SJSA1 (cell line): ENCODE measurements around the gene TM6SF1. TPM values are rescaled to one million over a fixed set of nuclear protein-coding genes. Genes with fewer than 3 reads are reported as not detected.
"Not testable (repeated sequence)": the region's sequence is repeated elsewhere in the genome, so short reads cannot be mapped to it uniquely, and the experiment has no call there.

Source experiments
- DNase-seq, 2 experiments: peaks; one replicate each; pipeline ENCODE4 v3.0.0-alpha.2; 2015 to 2020; ENCODE audit warnings: low spot score in 2 of 2, low read depth in 1 of 2
- H3K27ac ChIP-seq: fragments of 250-450 bp; sonication (Bioruptor Pico); 2 replicates; pipeline ENCODE4 v1.5.1; 2020; ENCODE audit warnings: mild to moderate bottlenecking, moderate library complexity
- H3K27me3 ChIP-seq: fragments of 250-450 bp; sonication (Bioruptor Pico); replicated peaks from 2 replicates; pipeline ENCODE4 v1.5.1; 2020; ENCODE audit warnings: mild to moderate bottlenecking, moderate library complexity
- H3K36me3 ChIP-seq: fragments of 250-450 bp; sonication (Bioruptor Pico); 2 replicates; pipeline ENCODE4 v1.5.1; 2020; ENCODE audit warnings: mild to moderate bottlenecking
- H3K4me1 ChIP-seq: fragments of 250-450 bp; sonication (Bioruptor Pico); replicated peaks from 2 replicates; pipeline ENCODE4 v1.6.1; 2021; ENCODE audit warnings: mild to moderate bottlenecking
- H3K4me3 ChIP-seq: fragments of 250-450 bp; sonication (Bioruptor Pico); 2 replicates; pipeline ENCODE4 v1.5.1; 2020; ENCODE audit warnings: mild to moderate bottlenecking
- H3K9me3 ChIP-seq: fragments of 250-450 bp; sonication (Bioruptor Pico); replicated peaks from 2 replicates; pipeline ENCODE4 v1.5.1; 2020; ENCODE audit warnings: mild to moderate bottlenecking
- total RNA-seq: library from RNA; depleted of rRNA; stranded (reverse); fragments of >200 nt; shearing (Covaris generic); gene quantifications from 2 replicates; pipeline ENCODE4 v1.2.3, GENCODE V29; 2014

TM6SF1 gene
- total RNA-seq, 1 experiment from 2014 or later = 2.2 TPM

- Histone ChIP-seq H3K4me1 (peaks cover 22% of the 10 kb centered on the region), H3K36me3 (no peaks in the 10 kb centered on the region), H3K27me3 (no peaks in the 10 kb centered on the region), H3K27ac (no peak overlapping the region), H3K9me3 (no peaks in the 10 kb centered on the region), H3K4me3 (no peak overlapping the region)
- DNase-seq = no peak
Measured at GRCh38 chr15:83114856-83115255, 7.4 kb downstream of the TM6SF1 start.

GRCh38 chr15:83115410-83115809 lies 8.0 kb downstream of the TM6SF1 start:
- Histone ChIP-seq H3K9me3 (no peaks in the 10 kb centered on the region), H3K4me3 (no peak overlapping the region), H3K27me3 (no peaks in the 10 kb centered on the region), H3K27ac (no peak overlapping the region), H3K36me3 (no peaks in the 10 kb centered on the region), H3K4me1 (peaks cover 22% of the 10 kb centered on the region)
- no peak for DNase-seq

- Histone ChIP-seq H3K4me1 (peaks cover 22% of the 10 kb centered on the region), H3K4me3 (no peak overlapping the region), H3K36me3 (no peaks in the 10 kb centered on the region), H3K27me3 (no peaks in the 10 kb centered on the region), H3K9me3 (no peaks in the 10 kb centered on the region), H3K27ac (no peak overlapping the region)
- no peak for DNase-seq
Measured at GRCh38 chr15:83115831-83116565, 8.6 kb downstream of the TM6SF1 start.

- Histone ChIP-seq H3K27me3 (no peaks in the 10 kb centered on the region), H3K4me1 (peaks cover 2% of the 10 kb centered on the region), H3K9me3 (no peaks in the 10 kb centered on the region), H3K36me3 (no peaks in the 10 kb centered on the region), H3K27ac (no peak overlapping the region), H3K4me3 (no peak overlapping the region)
- no peak for DNase-seq
Measured at GRCh38 chr15:83118291-83118827, 10.9 kb downstream of the TM6SF1 start.

GRCh38 chr15:83118968-83119367 lies 11.5 kb downstream of the TM6SF1 start:
- H3K4me3 ChIP-seq = no peak overlapping the region
- no peak overlapping the region for H3K27ac ChIP-seq
- DNase-seq = no peak
- no peaks in the 10 kb centered on the region for H3K27me3 ChIP-seq
- H3K4me1 ChIP-seq = no peaks in the 10 kb centered on the region
- H3K36me3 ChIP-seq = no peaks in the 10 kb centered on the region
- H3K9me3 ChIP-seq = no peaks in the 10 kb centered on the region

GRCh38 chr15:83119968-83120581 lies 12.6 kb downstream of the TM6SF1 start:
- H3K4me3 ChIP-seq = no peak overlapping the region
- DNase-seq = no peak

GRCh38 chr15:83123529-83123928 lies 16.1 kb downstream of the TM6SF1 start:
- Histone ChIP-seq H3K9me3 (no peaks in the 10 kb centered on the region), H3K36me3 (peaks cover 4% of the 10 kb centered on the region; the same call in 1 of the 2 replicates), H3K4me1 (no peaks in the 10 kb centered on the region), H3K4me3 (no peak overlapping the region), H3K27me3 (no peaks in the 10 kb centered on the region), H3K27ac (no peak overlapping the region)
- DNase-seq = no peak

More at GRCh38 chr15:83119968-83120581, 12.6 kb downstream of the TM6SF1 start:
- H3K4me1 ChIP-seq = no peaks in the 10 kb centered on the region
- no peaks in the 10 kb centered on the region for H3K9me3 ChIP-seq
- no peaks in the 10 kb centered on the region for H3K36me3 ChIP-seq
- H3K27ac ChIP-seq = no peak overlapping the region
- H3K27me3 ChIP-seq = no peaks in the 10 kb centered on the region

- H3K4me3 ChIP-seq = no peak overlapping the region
- H3K9me3 ChIP-seq = no peaks in the 10 kb centered on the region
- H3K27ac ChIP-seq = no peak overlapping the region
- peaks cover 4% of the 10 kb centered on the region; the same call in 1 of the 2 replicates for H3K36me3 ChIP-seq
- H3K4me1 ChIP-seq = no peaks in the 10 kb centered on the region
- H3K27me3 ChIP-seq = no peaks in the 10 kb centered on the region
- DNase-seq = no peak
Measured at GRCh38 chr15:83127547-83128150, 20.2 kb downstream of the TM6SF1 start.

- no peak overlapping the region for H3K27ac ChIP-seq
- no peaks in the 10 kb centered on the region for H3K4me1 ChIP-seq
- no peak overlapping the region for H3K4me3 ChIP-seq
- H3K36me3 ChIP-seq = peaks cover 4% of the 10 kb centered on the region; the same call in 1 of the 2 replicates
- H3K27me3 ChIP-seq = no peaks in the 10 kb centered on the region
- H3K9me3 ChIP-seq = no peaks in the 10 kb centered on the region
- no peak for DNase-seq
Measured at GRCh38 chr15:83129791-83130190, 22.3 kb downstream of the TM6SF1 start.

- H3K4me3 ChIP-seq = no peak overlapping the region
- H3K4me1 ChIP-seq = no peaks in the 10 kb centered on the region
- peaks cover 8% of the 10 kb centered on the region; the same call in 1 of the 2 replicates for H3K36me3 ChIP-seq
- no peaks in the 10 kb centered on the region for H3K9me3 ChIP-seq
- H3K27me3 ChIP-seq = no peaks in the 10 kb centered on the region
- H3K27ac ChIP-seq = no peak overlapping the region
- DNase-seq = no peak
Measured at GRCh38 chr15:83132861-83133523, 25.5 kb downstream of the TM6SF1 start.

GRCh38 chr15:83142151-83142550 lies 34.7 kb downstream of the TM6SF1 start:
- H3K36me3 ChIP-seq = peaks cover 47% of the 10 kb centered on the region
- not testable (repeated sequence) for DNase-seq, H3K4me1 ChIP-seq, H3K27me3 ChIP-seq, H3K9me3 ChIP-seq, H3K27ac ChIP-seq, H3K4me3 ChIP-seq

GRCh38 chr15:83144771-83145170 lies 37.3 kb downstream of the TM6SF1 start:
- Histone ChIP-seq H3K36me3 (peaks cover 50% of the 10 kb centered on the region), H3K4me3 (no peak overlapping the region), H3K27ac (no peak overlapping the region), H3K9me3 (no peaks in the 10 kb centered on the region; the same call in 1 of the 2 replicates), H3K4me1 (no peaks in the 10 kb centered on the region), H3K27me3 (no peaks in the 10 kb centered on the region)
- no peak for DNase-seq

- Histone ChIP-seq H3K4me3 (no peak overlapping the region), H3K9me3 (no peaks in the 10 kb centered on the region), H3K27me3 (no peaks in the 10 kb centered on the region), H3K36me3 (peaks cover 60% of the 10 kb centered on the region), H3K27ac (no peak overlapping the region), H3K4me1 (no peaks in the 10 kb centered on the region)
- DNase-seq = no peak
Measured at GRCh38 chr15:83153288-83153687, 45.8 kb downstream of the TM6SF1 start.
